HG02852 (cell line): Measurements from ENCODE around the gene GREB1.

Experiments
- ATAC-seq: cut with Tn5 transposase; IDR thresholded peaks from one replicate; pipeline ENCODE4 v1.9.1; 2021; ENCODE audit warnings: mild to moderate bottlenecking, moderate library complexity; ENCODE audit not compliant: unreplicated experiment

GREB1 gene

GRCh38 chr2:11596801-11597200 is 63.0 kb downstream of the GREB1 start:
- ATAC-seq, result no peak

GRCh38 chr2:11597538-11598225 is 63.8 kb downstream of the GREB1 start:
- ATAC-seq, result no peak

GRCh38 chr2:11598228-11598731 is 64.4 kb downstream of the GREB1 start:
- ATAC-seq, result no peak

GRCh38 chr2:11602563-11603204 is 68.8 kb downstream of the GREB1 start:
- no peak for ATAC-seq

GRCh38 chr2:11610624-11611242 is 76.9 kb downstream of the GREB1 start:
- no peak for ATAC-seq

GRCh38 chr2:11611251-11611650 is 77.4 kb downstream of the GREB1 start:
- ATAC-seq, result no peak

- ATAC-seq, result no peak
Measured at GRCh38 chr2:11612553-11613215, 78.8 kb downstream of the GREB1 start.

GRCh38 chr2:11613297-11613696 is 79.5 kb downstream of the GREB1 start:
- no peak for ATAC-seq

- no peak for ATAC-seq
Measured at GRCh38 chr2:11615209-11615608, 81.4 kb downstream of the GREB1 start.

GRCh38 chr2:11616097-11616687 is 82.3 kb downstream of the GREB1 start:
- ATAC-seq, result no peak

GRCh38 chr2:11616851-11617415 is 83.1 kb downstream of the GREB1 start:
- ATAC-seq, result no peak

GRCh38 chr2:11617527-11617926 is 83.7 kb downstream of the GREB1 start:
- no peak for ATAC-seq

- no peak for ATAC-seq
Measured at GRCh38 chr2:11617984-11618707, 84.3 kb downstream of the GREB1 start.

GRCh38 chr2:11618708-11619062 is 84.8 kb downstream of the GREB1 start:
- no peak for ATAC-seq

- no peak for ATAC-seq
Measured at GRCh38 chr2:11621410-11621809, 87.6 kb downstream of the GREB1 start.

- no peak for ATAC-seq
Measured at GRCh38 chr2:11622611-11623010, 88.8 kb downstream of the GREB1 start.

GRCh38 chr2:11624893-11625292 is 91.0 kb downstream of the GREB1 start:
- ATAC-seq, result no peak

- no peak for ATAC-seq
Measured at GRCh38 chr2:11625671-11626070, 91.8 kb downstream of the GREB1 start.

- no peak for ATAC-seq
Measured at GRCh38 chr2:11628675-11629074, 94.8 kb downstream of the GREB1 start.

GRCh38 chr2:11629215-11629614 is 95.4 kb downstream of the GREB1 start:
- no peak for ATAC-seq
